Ovary (tissue), 9 donors: ENCODE measurements around the gene POU3F3. TPM values are rescaled to one million over a fixed set of nuclear protein-coding genes. Genes with fewer than 3 reads are reported as not detected.

Experiments used
- DNase-seq, 5 donors: peaks; one replicate each; pipeline ENCODE4 v3.0.0-alpha.2; 2019 to 2020
- H3K27ac ChIP-seq, 2 donors: fragments of 200-600 bp; one replicate each; pipeline versions ENCODE4 v1.5.1 to v1.8.0; 2019 to 2022
- H3K27me3 ChIP-seq: fragments of 200-600 bp; one replicate; pipeline ENCODE4 v1.8.0; 2022
- H3K36me3 ChIP-seq: fragments of 200-600 bp; sonication (generic); one replicate; pipeline ENCODE4 v1.5.1; 2019
- H3K4me1 ChIP-seq: one replicate; pipeline ENCODE4 v1.8.1; 2013; ENCODE audit warnings: mild to moderate bottlenecking, moderate library complexity; ENCODE audit not compliant: insufficient read depth
- H3K4me3 ChIP-seq: fragments of 200-600 bp; sonication (generic); one replicate; pipeline ENCODE4 v1.5.1; 2017
- H3K9me3 ChIP-seq, 2 donors: fragments of 200-600 bp in 1 of 2; sonication (generic) in 1 of 2; one replicate each; pipeline versions ENCODE4 v1.5.1 to v1.8.1; 2013 to 2019; ENCODE audit warnings: mild to moderate bottlenecking in 1 of 2, moderate library complexity in 1 of 2
- EP300 ChIP-seq: sonication (generic); formaldehyde crosslinking; IDR thresholded peaks from one replicate; pipeline ENCODE4 v1.6.1; 2017; ENCODE audit warnings: antibody characterized with exemption
- POLR2A ChIP-seq: fragments of 450-650 bp; IDR thresholded peaks from one replicate; pipeline ENCODE4 v1.6.1; 2017; ENCODE audit warnings: antibody characterized with exemption, mild to moderate bottlenecking, moderate library complexity
- WGBS, 3 donors: extraction: QIAGEN DNeasy Blood & Tissue Kit in 1 of 3; methylation state at CpG; one replicate each; pipeline versions ENCODE4 v1.1.5 to v1.1.7; 2013 to 2017; 5-methylcytosine and 5-hydroxymethylcytosine counted together
- intact Hi-C, 4 donors: fragments of 100-400 bp; cut with DNase I; formaldehyde crosslinking; loops; one replicate each; pipeline versions ENCODE4 v1.11.0 to v1.15.1; 2022 to 2023
- polyA plus RNA-seq, 2 donors: library from polyadenylated mRNA; stranded (reverse); fragments of 200-250 nt in 1 of 2; fragments of 350-450 nt in 1 of 2; fragmentation: Illumina TruSeq in 1 of 2; extraction: RNeasy Lipid Tissue Mini Kit (QIAGEN cat#74804) in 1 of 2; gene quantifications; one replicate each; pipeline ENCODE4 v1.2.3, GENCODE V29; 2013 to 2014
- total RNA-seq, 7 donors: library from RNA; depleted of rRNA in 2 of 7; stranded (reverse); fragments of >200 nt in 2 of 7; fragmentation: NEBNext Ultra II Directional in 3 of 7; extraction: Animal tissue kit (Norgen Biotek cat#: 25700) in 3 of 7; gene quantifications; one replicate each; pipeline versions ENCODE4 v1.1.0 to v1.2.4, GENCODE V29; 2016 to 2023
- TF ChIP-seq, protein P1 (sequence below), 3 donors: fragments of 450-650 bp in 2 of 3; fragments of 200-600 bp in 1 of 3; IDR thresholded peaks; one replicate each; pipeline versions ENCODE4 v1.5.1 to v1.8.0; 2016 to 2022; ENCODE audit warnings: antibody characterized with exemption in 3 of 3, mild to moderate bottlenecking in 1 of 3
- donor health status: DM: no; HTN: no; CAD: no; lungs with moderate emphysema.
- donor health status: DM: no; HTN: no; CAD: no.
- donor health status: Bipolar disorder and iron deficiency.
- donor health status: DM: yes; HTN: yes; CAD: no.
- donor health status: DM: no; HTN: no; CAD: no.
- donor health status: DM: yes; HTN: yes; CAD: no.

Gene POU3F3
- total and polyA plus RNA-seq, 9 donors, result 0.10 to 0.63 (median 0.10) TPM; not detected in 6

DNA sequence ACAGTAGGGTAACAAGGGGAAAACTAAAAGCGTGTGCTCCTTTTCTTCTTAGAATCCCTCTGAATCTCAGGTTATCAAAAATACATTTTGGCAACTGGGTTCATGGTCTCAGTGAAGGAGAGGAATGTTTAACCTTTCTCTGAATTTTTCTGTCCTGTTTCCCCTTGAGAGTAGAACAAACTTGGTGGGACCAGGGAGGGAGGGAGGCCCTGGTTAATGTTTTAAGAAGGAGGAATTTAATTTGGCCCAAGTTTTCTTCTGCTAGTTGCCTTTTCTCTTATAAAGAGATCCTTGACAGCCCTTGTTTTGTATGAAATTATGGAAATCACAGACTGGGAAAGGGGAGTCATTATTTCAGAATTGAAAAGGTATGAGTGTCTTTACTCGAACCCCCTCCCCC, 12.2 kb upstream of the POU3F3 start:
- H3K27me3 ChIP-seq, result no peaks in the 10 kb centered on the region
- DNase-seq, result no peak
- TF ChIP-seq, protein P1, sequence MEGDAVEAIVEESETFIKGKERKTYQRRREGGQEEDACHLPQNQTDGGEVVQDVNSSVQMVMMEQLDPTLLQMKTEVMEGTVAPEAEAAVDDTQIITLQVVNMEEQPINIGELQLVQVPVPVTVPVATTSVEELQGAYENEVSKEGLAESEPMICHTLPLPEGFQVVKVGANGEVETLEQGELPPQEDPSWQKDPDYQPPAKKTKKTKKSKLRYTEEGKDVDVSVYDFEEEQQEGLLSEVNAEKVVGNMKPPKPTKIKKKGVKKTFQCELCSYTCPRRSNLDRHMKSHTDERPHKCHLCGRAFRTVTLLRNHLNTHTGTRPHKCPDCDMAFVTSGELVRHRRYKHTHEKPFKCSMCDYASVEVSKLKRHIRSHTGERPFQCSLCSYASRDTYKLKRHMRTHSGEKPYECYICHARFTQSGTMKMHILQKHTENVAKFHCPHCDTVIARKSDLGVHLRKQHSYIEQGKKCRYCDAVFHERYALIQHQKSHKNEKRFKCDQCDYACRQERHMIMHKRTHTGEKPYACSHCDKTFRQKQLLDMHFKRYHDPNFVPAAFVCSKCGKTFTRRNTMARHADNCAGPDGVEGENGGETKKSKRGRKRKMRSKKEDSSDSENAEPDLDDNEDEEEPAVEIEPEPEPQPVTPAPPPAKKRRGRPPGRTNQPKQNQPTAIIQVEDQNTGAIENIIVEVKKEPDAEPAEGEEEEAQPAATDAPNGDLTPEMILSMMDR (IDR thresholded peaks at IDR 0.05), result no peak
- no peak overlapping the region for H3K4me3 ChIP-seq
- H3K27ac ChIP-seq, result no peak overlapping the region
- intact Hi-C loops, result no loop called here
- peaks cover 3% of the 10 kb centered on the region for H3K4me1 ChIP-seq
- H3K9me3 ChIP-seq, result peaks cover 0 to 5% of the 10 kb centered on the region in 2 donors
- no peaks in the 10 kb centered on the region for H3K36me3 ChIP-seq
- WGBS, 3 donors, result 60 to 70% (median 65%) methylated on average over 2 of the region's 2 CpGs

DNA sequence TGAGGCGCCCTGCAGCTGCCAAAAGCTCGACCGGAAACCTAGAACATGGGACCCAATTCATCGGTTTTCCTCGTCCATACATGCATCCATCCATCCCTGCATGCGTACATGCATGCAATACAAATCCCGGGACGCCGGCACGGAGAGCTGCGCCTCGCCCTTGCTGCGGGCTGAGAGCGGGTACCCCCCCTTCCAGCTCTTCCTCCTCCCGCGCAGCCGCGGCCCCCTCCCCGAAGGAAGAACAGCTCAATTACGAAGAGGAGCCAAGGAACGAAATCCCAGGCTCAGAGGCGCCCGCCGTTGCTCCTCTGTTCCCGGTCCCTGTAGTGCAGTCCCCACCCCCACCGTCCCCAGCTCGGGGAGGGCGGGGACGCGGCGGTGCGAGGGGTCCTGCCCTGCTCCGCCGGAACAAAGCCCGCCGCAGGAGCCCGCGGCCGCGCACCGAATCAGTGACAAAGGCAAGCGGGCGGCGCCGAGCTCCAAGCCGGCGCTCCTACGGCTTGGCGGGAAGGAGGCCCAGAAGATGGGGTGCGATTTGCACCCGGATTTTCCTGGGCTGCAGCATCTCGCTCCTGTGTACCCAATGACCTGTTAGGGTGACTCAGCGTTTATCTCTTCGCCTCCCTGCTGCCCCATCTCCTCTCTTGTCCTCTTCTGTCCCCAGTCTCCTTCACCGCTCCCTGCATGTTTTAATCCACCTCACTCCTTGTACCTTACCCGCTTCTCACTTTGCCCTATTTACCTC, 8.9 kb upstream of the POU3F3 start:
- peaks cover 0 to 5% of the 10 kb centered on the region in 2 donors for H3K9me3 ChIP-seq
- no peak overlapping the region for H3K4me3 ChIP-seq
- peaks cover 3% of the 10 kb centered on the region for H3K4me1 ChIP-seq
- H3K27me3 ChIP-seq, result no peaks in the 10 kb centered on the region
- TF ChIP-seq EP300, result no peak
- TF ChIP-seq, protein P1 (IDR thresholded peaks at IDR 0.05), result no peak
- no peak for TF ChIP-seq POLR2A
- WGBS, 3 donors, result 2 to 3% (median 2%) methylated on average over 32 to 56 of the region's 56 CpGs
- no peaks in the 10 kb centered on the region for H3K36me3 ChIP-seq
- no peak for DNase-seq
- intact Hi-C loops, result no loop called here
- H3K27ac ChIP-seq, result no peak overlapping the region

DNA sequence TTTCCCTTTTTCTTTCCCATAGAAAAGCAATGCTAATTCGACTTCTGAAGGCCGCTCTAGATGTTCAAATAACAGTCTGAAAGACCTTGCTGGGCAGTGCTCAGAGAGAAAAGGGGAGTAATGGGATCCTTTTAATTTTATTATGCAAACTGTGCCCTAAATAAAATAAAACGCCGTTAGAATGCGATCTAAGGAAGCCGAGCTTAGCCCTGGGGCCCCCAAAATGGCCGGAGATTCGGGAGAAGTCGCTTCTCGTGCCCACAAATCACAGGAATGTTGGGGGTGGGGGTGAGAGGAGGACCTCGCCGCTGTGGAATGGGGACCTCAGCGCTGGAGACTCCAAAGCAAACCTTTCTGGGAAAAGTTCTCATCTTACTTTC, 8.4 kb upstream of the POU3F3 start:
- no peak for TF ChIP-seq POLR2A
- TF ChIP-seq EP300, result no peak
- TF ChIP-seq, protein P1 (IDR thresholded peaks at IDR 0.05), result no peak
- Histone ChIP-seq H3K4me3 (no peak overlapping the region), H3K27ac (no peak overlapping the region), H3K4me1 (peaks cover 3% of the 10 kb centered on the region), H3K27me3 (no peaks in the 10 kb centered on the region), H3K36me3 (no peaks in the 10 kb centered on the region), H3K9me3 (peaks cover 0 to 5% of the 10 kb centered on the region in 2 donors)
- DNase-seq, result no peak
- intact Hi-C loops, result no loop called here
- 5 to 6% (median 5%) methylated on average over 13 of the region's 13 CpGs for WGBS, 3 donors

DNA sequence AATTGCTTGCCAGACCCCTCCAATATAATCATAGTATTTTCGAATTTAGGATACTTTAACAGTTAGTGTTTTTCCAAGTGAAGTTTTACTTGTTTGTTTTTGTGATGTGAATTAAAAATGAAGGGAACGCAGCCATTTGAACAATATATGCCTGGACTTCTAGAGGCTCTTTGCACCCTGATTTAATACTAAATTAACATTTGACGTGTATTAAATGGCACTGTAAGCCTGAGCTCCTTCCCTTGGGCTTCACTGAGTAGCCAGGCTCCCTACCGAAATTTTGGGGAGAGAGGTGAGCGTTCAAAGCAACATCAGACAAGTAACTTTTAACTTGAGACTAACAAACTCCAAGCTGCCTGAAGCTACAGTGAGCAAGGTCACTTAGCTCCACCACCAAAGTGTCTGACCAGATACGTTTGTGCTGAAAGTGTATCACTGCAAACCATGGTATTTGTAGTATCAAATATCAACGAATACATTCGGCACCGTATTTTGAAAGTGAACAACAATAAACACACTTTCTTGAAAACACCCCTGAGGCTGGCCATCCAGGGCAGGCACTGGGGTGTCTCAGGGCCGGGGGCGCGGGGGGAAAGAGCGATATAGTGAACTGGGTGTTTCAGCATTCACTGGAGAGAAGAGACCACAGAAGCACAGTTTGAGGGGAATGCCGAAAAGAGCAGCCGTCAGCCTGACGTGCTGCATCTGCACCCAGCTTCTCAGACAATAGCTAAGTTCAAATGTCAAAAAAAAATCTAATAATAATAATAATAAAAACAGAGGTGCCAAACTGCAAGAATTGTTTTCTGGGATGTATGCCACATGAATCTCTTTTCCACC, 7.7 kb upstream of the POU3F3 start:
- Histone ChIP-seq H3K4me3 (no peak overlapping the region), H3K9me3 (peaks cover 0 to 5% of the 10 kb centered on the region in 2 donors), H3K27ac (no peak overlapping the region), H3K27me3 (no peaks in the 10 kb centered on the region), H3K4me1 (peaks cover 3% of the 10 kb centered on the region), H3K36me3 (no peaks in the 10 kb centered on the region)
- no peak for TF ChIP-seq POLR2A
- TF ChIP-seq EP300, result no peak
- TF ChIP-seq, protein P1 (IDR thresholded peaks at IDR 0.05), result no peak
- no peak for DNase-seq
- intact Hi-C loops, result no loop called here
- WGBS, 3 donors, result 5 to 8% (median 7%) methylated on average over 16 of the region's 16 CpGs
